Measurements from ENCODE around the gene CCDC88B.
A peak's percentile ranks its signal among the peaks of the same experiment; 100 is the strongest.
"Not testable (repeated sequence)": the region's sequence is repeated elsewhere in the genome, so short reads cannot be mapped to it uniquely, and the experiment has no call there.

The CCDC88B gene

DNA sequence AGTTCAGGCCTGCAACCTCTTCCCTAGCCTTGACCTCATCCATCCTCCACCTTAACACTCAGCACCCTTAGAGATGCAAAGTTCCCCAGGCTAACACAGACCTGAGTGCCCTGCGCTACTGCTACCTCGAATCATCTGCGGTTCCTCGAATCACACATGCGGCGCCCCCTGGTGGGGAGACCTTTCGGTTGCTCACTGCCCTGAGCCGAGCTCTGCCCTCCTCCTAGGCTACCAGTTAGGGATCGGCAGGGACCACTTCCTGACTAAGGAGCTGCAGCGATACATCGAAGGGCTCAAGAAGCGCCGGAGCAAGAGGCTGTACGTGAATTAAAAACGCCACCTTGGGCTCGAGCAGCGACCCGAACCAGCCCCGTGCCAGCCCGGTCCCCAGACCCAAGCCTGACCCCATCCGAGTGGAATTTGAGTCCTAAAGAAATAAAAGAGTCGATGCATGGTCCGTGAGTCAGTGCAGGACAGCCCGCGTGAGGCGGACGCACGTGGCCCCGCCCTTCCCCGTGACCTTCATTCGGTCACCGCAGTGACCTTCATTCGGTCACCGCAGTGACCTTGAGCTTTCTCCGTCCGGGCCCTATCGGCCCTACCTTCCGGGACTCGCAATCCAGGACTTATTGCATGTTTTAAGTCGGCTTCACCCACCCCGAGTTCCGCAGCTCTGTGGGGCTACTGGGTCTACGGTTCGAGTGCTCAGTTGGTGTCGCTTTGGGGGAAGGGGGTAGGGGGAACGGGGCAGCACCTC is 35.5 kb upstream of the CCDC88B start:
- DNase-seq (ENCODE audit: low read depth in 2 of 2, low spot score in 1 of 2): peak; percentile 88 to 94

DNA sequence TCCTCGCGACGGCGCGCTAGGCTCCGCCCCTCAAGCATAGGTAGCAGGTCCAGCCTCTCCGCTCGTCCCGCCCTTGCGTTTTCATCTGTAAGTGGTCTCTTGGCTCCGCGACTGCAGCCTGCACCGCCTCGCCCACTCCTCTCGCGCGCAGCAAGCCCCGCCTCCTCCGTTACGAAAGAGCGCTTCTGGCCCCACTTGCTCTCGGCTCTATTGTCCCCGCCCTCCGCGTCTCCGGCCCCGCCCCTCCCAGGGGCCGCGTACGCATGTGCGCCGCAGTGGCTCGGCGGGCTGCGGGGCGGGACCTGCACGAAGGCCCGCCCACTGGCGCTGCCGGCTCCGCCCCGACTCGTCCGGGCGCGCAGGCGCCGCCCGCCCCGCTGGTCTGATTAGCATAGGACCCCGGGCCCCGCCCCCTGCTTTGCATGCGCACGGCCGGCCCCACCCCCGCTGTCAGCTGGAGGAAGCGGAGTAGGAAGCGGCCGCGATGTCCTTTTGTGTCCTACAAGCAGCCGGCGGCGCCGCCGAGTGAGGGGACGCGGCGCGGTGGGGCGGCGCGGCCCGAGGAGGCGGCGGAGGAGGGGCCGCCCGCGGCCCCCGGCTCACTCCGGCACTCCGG is 34.8 kb upstream of the CCDC88B start, which contains the start of gene ESRRA:
Gene ESRRA, plus strand, starts transcription at position 450 of the 616 bp plus-strand sequence. CDS start 1,656 bp downstream, outside the sequence.
- DNase-seq (ENCODE audit: low read depth in 2 of 2, low spot score in 1 of 2): peak; percentile 98 to 100

- DNase-seq (ENCODE audit: low read depth in 2 of 2, low spot score in 1 of 2): peak; percentile 25 to 43
These were observed 34.1 kb upstream of the CCDC88B start for GRCh38 chr11:64305691-64306562.

DNA sequence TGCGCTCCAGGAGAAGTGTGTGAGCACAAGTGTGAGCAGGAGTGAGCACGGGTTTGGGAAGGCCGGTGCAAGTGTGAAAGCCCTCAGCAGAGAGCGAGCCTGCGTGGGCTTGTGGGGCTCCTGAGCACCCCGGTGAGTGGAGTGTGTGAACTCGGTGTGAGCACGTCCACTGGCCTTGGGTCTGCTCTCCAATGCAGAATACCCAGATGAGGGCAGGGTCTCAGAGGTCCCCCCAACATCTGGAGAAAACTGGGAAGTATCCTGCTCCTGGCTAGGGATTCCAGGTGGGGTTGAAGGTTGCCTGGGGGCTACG is 33.5 kb upstream of the CCDC88B start:
- DNase-seq (ENCODE audit: low read depth in 2 of 2, low spot score in 1 of 2): no peak

- no peak for DNase-seq (ENCODE audit: low read depth in 2 of 2, low spot score in 1 of 2)
These were observed 33.0 kb upstream of the CCDC88B start for GRCh38 chr11:64306876-64307622.

DNA sequence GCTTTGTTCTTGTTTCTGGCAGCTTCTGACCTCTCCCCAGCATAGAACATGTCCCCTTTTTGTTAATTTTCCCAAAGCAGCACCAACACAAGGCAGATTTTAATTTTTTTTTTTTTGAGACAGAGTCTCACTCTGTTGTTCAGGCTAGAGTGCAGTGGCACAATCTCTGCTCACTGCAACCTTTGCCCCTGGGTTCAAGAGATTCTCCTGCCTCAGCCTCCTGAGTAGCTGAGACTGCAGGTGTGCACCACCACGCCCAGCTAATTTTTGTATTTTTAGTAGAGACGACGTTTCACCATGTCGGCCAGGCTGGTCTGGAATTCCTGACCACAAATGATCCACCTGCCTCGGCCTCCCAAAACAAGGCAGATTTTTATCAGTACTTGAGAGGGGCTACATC is 32.2 kb upstream of the CCDC88B start:
- not testable (repeated sequence) for DNase-seq (ENCODE audit: low read depth in 2 of 2, low spot score in 1 of 2)

DNA sequence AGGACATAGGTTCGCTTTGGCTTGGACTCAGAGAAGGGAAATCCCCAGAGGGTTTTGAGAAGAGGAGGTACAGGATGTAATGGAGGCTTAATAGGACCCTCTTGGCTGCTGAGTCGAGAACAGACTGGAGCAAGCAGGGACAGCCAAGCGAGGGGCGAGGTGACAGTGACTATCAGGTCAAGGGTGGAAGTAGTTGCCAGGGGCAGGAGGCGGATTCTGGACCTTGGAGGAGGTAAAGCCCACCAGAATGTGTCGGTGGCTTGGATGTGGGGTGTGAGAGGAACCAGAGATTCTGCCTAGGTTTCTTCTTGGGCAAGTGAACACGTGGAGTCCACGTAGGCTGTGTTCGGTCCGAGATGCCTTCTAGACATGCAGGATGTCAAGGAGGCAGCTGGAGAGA is 27.1 kb upstream of the CCDC88B start:
- no peak for DNase-seq (ENCODE audit: low read depth in 2 of 2, low spot score in 1 of 2)

GRCh38 chr11:64313491-64314145 is 26.4 kb upstream of the CCDC88B start:
- no peak for DNase-seq (ENCODE audit: low read depth in 2 of 2, low spot score in 1 of 2)

GRCh38 chr11:64314146-64314804 is 25.7 kb upstream of the CCDC88B start:
- DNase-seq (ENCODE audit: low read depth in 2 of 2, low spot score in 1 of 2): no peak

GRCh38 chr11:64314805-64315561 is 25.0 kb upstream of the CCDC88B start:
- DNase-seq (ENCODE audit: low read depth in 2 of 2, low spot score in 1 of 2): no peak

DNA sequence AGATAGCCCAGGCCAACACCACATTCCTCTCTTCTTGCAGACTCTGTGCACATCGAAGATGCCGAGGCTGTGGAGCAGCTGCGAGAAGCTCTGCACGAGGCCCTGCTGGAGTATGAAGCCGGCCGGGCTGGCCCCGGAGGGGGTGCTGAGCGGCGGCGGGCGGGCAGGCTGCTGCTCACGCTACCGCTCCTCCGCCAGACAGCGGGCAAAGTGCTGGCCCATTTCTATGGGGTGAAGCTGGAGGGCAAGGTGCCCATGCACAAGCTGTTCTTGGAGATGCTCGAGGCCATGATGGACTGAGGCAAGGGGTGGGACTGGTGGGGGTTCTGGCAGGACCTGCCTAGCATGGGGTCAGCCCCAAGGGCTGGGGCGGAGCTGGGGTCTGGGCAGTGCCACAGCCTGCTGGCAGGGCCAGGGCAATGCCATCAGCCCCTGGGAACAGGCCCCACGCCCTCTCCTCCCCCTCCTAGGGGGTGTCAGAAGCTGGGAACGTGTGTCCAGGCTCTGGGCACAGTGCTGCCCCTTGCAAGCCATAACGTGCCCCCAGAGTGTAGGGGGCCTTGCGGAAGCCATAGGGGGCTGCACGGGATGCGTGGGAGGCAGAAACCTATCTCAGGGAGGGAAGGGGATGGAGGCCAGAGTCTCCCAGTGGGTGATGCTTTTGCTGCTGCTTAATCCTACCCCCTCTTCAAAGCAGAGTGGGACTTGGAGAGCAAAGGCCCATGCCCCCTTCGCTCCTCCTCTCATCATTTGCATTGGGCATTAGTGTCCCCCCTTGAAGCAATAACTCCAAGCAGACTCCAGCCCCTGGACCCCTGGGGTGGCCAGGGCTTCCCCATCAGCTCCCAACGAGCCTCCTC is 24.1 kb upstream of the CCDC88B start:
- DNase-seq (ENCODE audit: low read depth in 2 of 2, low spot score in 1 of 2): not testable (repeated sequence)

- DNase-seq (ENCODE audit: low read depth in 2 of 2, low spot score in 1 of 2): no peak
These were observed 23.2 kb upstream of the CCDC88B start for GRCh38 chr11:64316672-64317324.

- DNase-seq (ENCODE audit: low read depth in 2 of 2, low spot score in 1 of 2): peak; percentile 91
These were observed 22.6 kb upstream of the CCDC88B start, which contains the start of gene TRMT112 for GRCh38 chr11:64317325-64317960. Gene TRMT112, minus strand, starts transcription at chr11:64317559. Its CDS starts 33 bp downstream, at chr11:64317526.

DNA sequence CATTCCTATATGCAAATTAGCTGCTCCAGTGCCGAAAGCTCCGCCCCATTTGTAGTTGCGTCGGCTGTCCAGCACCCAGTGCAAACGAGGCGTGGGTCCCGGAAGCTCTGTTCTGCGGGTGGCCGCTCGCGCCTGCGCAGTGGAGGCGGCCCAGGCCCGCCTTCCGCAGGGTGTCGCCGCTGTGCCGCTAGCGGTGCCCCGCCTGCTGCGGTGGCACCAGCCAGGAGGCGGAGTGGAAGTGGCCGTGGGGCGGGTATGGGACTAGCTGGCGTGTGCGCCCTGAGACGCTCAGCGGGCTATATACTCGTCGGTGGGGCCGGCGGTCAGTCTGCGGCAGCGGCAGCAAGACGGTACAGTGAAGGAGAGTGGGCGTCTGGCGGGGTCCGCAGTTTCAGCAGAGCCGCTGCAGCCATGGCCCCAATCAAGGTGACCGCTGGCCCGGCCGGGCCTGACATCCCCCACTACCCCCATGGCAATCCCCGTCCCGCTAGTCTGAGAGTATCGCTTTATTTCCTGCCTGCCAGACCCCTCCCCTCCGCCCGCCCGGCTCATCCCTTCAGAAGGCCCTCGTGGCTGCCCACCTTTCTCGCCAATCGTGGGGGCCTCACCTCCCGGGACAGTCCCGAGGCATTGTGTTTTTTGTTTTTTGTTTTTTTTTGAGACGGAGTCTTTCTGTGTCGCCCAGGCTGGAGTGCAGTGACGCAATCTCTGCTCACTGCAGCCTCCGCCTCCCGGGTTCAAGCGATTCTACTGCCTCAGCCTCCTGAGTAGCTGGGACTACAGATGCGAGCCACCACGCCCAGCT is 21.8 kb upstream of the CCDC88B start, which contains the start of gene PRDX5:
Gene PRDX5, plus strand, starts transcription at position 161 of the 805 bp plus-strand sequence. Its CDS starts 95 bp downstream, at position 256.
- DNase-seq (ENCODE audit: low read depth in 2 of 2, low spot score in 1 of 2): peak; percentile 83 to 87

- DNase-seq (ENCODE audit: low read depth in 2 of 2, low spot score in 1 of 2): no peak
These were observed 20.9 kb upstream of the CCDC88B start for GRCh38 chr11:64318766-64319761.
